ENCODE measurements around the gene RPL11. TPM values are rescaled to one million over a fixed set of nuclear protein-coding genes. Genes with fewer than 3 reads are reported as not detected.

Gene RPL11
- total RNA-seq: 1,000 to 10,000 TPM; 1,656 to 2,751 (median 1,969) TPM
- 1,000 to 10,000 TPM; 4,158 to 5,066 TPM for polyA plus RNA-seq
- long read RNA-seq, donor 1, transcript RPL11-202 (5 exons, 1,600 nt): minor isoform, 6 of 849 reads
- long read RNA-seq, donor 1, transcript RPL11-206 (6 exons, 1,017 nt): major isoform, 555 of 849 reads
- long read RNA-seq, donor 1, transcript RPL11-201 (6 exons, 660 nt): minor isoform, 87 of 849 reads
- long read RNA-seq, donor 1, transcript RPL11-203 (5 exons, 879 nt): minor isoform, 73 of 849 reads
- long read RNA-seq, donor 1, partial matches to known transcripts: 94 of 849 reads
- long read RNA-seq, donor 1, other reads (novel, unspliced or antisense): 33 of 849 reads
- long read RNA-seq, donor 2, transcript RPL11-205 (4 exons, 539 nt): minor isoform, 6 of 1,653 reads
- long read RNA-seq, donor 2, transcript RPL11-206 (6 exons, 1,017 nt): major isoform, 813 of 1,653 reads
- long read RNA-seq, donor 2, transcript RPL11-201 (6 exons, 660 nt): minor isoform, 134 of 1,653 reads
- long read RNA-seq, donor 2, transcript RPL11-203 (5 exons, 879 nt): minor isoform, 168 of 1,653 reads
- long read RNA-seq, donor 2, partial matches to known transcripts: 477 of 1,653 reads
- long read RNA-seq, donor 2, other reads (novel, unspliced or antisense): 55 of 1,653 reads
- long read RNA-seq, donor 3, transcript RPL11-203 (5 exons, 879 nt): minor isoform, 45 of 1,477 reads
- long read RNA-seq, donor 3, transcript RPL11-206 (6 exons, 1,017 nt): major isoform, 902 of 1,477 reads
- long read RNA-seq, donor 3, transcript RPL11-201 (6 exons, 660 nt): minor isoform, 128 of 1,477 reads
- long read RNA-seq, donor 3, partial matches to known transcripts: 370 of 1,477 reads
- long read RNA-seq, donor 3, other reads (novel, unspliced or antisense): 30 of 1,477 reads

- Histone ChIP-seq H3K4me1 (ENCODE audit: insufficient read depth) (peaks cover 9% of the 10 kb centered on the region), H3K27ac (peak within 1 kb of the TSS; percentile 69 to 89), H3K36me3 (no peaks in the 10 kb centered on the region), H3K27me3 (no peaks in the 10 kb centered on the region), H3K9me3 (no peaks in the 10 kb centered on the region), H3K4me3 (peak within 1 kb of the TSS; percentile 54)
- peak; percentile 78 to 87 (median 86) for TF ChIP-seq CTCF (IDR thresholded peaks at IDR 0.05)
- TF ChIP-seq POLR2A (IDR thresholded peaks at IDR 0.05): peak; percentile 80
- TF ChIP-seq EP300 (IDR thresholded peaks at IDR 0.05): no peak
- intact Hi-C loops (cut with DNase I): loop anchor here in 2 of 4 donors (5.0 to 10.0 kb wide), 2 partner anchors 51 to 53 kb away; partner anchors contain the start of gene ELOA (in 2 of the 2)
- 0 to 1% (median 0%) methylated on average over 45 of the region's 45 CpGs for WGBS, 3 donors
- peak; percentile 91 to 94 (median 93) for DNase-seq
These were observed at the start of gene RPL11 for GRCh38 chr1:23691499-23692307. RPL11 (plus strand) TSS chr1:23691806; CDS start chr1:23691824, 18 bp downstream.

GRCh38 chr1:23643736-23644554, 47.7 kb upstream of the RPL11 start:
- TF ChIP-seq CTCF (IDR thresholded peaks at IDR 0.05): no peak
- no peak for TF ChIP-seq EP300 (IDR thresholded peaks at IDR 0.05)
- no peak for TF ChIP-seq POLR2A (IDR thresholded peaks at IDR 0.05)
- no peak overlapping the region for H3K27ac ChIP-seq
- H3K4me1 ChIP-seq (ENCODE audit: insufficient read depth): no peaks in the 10 kb centered on the region
- H3K4me3 ChIP-seq: no peak overlapping the region
- 24 to 31% (median 29%) methylated on average over 7 of the region's 7 CpGs for WGBS, 3 donors
- H3K36me3 ChIP-seq: no peaks in the 10 kb centered on the region
- no peak for DNase-seq
- no peaks in the 10 kb centered on the region for H3K27me3 ChIP-seq
- intact Hi-C loops (cut with DNase I): no loop called here
- H3K9me3 ChIP-seq: no peaks in the 10 kb centered on the region

GRCh38 chr1:23644555-23644866, 47.1 kb upstream of the RPL11 start:
- TF ChIP-seq POLR2A (IDR thresholded peaks at IDR 0.05) (no peak), EP300 (IDR thresholded peaks at IDR 0.05) (no peak), CTCF (IDR thresholded peaks at IDR 0.05) (no peak)
- Histone ChIP-seq H3K36me3 (no peaks in the 10 kb centered on the region), H3K4me1 (ENCODE audit: insufficient read depth) (no peaks in the 10 kb centered on the region), H3K4me3 (no peak overlapping the region), H3K9me3 (no peaks in the 10 kb centered on the region), H3K27me3 (no peaks in the 10 kb centered on the region), H3K27ac (no peak overlapping the region)
- DNase-seq: no peak
- intact Hi-C loops (cut with DNase I): no loop called here
- 87 to 90% (median 89%) methylated on average over 5 of the region's 5 CpGs for WGBS, 3 donors

Measured in ovary (tissue), 10 donors.